Choroid plexus epithelial cell (primary cell): ENCODE measurements around the gene EML6.
A peak's percentile ranks its signal among the peaks of the same experiment; 100 is the strongest.

Experiments
- DNase-seq: peaks from one replicate; pipeline ENCODE4 v3.0.0-alpha.2; 2010; ENCODE audit warnings: low read depth
- H3K4me3 ChIP-seq: 2 replicates; pipeline ENCODE4 v1.5.1; 2011; ENCODE audit warnings: low read depth, mild to moderate bottlenecking, control low read depth, low read length, moderate library complexity
- CTCF ChIP-seq: conservative IDR thresholded peaks from 2 replicates; pipeline ENCODE4 v1.5.1; 2011; ENCODE audit warnings: low read depth, mild to moderate bottlenecking, control low read depth, inconsistent platforms, low read length, moderate library complexity

Gene EML6

GRCh38 chr2:54741250-54741649 lies 17.8 kb downstream of the EML6 start:
- H3K4me3 ChIP-seq = no peak overlapping the region
- no peak for DNase-seq
- no peak for TF ChIP-seq CTCF

- no peak for DNase-seq
- no peak for TF ChIP-seq CTCF
These were observed 26.6 kb downstream of the EML6 start for GRCh38 chr2:54750040-54750439.

GRCh38 chr2:54752439-54752838 lies 29.0 kb downstream of the EML6 start:
- TF ChIP-seq CTCF = no peak
- H3K4me3 ChIP-seq = no peak overlapping the region
- no peak for DNase-seq

More at GRCh38 chr2:54750040-54750439, 26.6 kb downstream of the EML6 start:
- no peak overlapping the region for H3K4me3 ChIP-seq

- no peak for TF ChIP-seq CTCF
- DNase-seq = no peak
- no peak overlapping the region for H3K4me3 ChIP-seq
These were observed 32.3 kb downstream of the EML6 start for GRCh38 chr2:54755641-54756326.

GRCh38 chr2:54757500-54757899 lies 34.0 kb downstream of the EML6 start:
- no peak for TF ChIP-seq CTCF
- peak; percentile 5 for DNase-seq

GRCh38 chr2:54758951-54759350 lies 35.5 kb downstream of the EML6 start:
- DNase-seq = no peak
- H3K4me3 ChIP-seq = no peak overlapping the region
- TF ChIP-seq CTCF = no peak

More at GRCh38 chr2:54757500-54757899, 34.0 kb downstream of the EML6 start:
- H3K4me3 ChIP-seq = no peak overlapping the region

GRCh38 chr2:54760310-54760709 lies 36.8 kb downstream of the EML6 start:
- no peak overlapping the region for H3K4me3 ChIP-seq
- TF ChIP-seq CTCF = no peak
- no peak for DNase-seq
